Spinal cord (tissue), 10 donors: ENCODE data around the gene USP8. TPM values are rescaled to one million over a fixed set of nuclear protein-coding genes. Genes with fewer than 3 reads are reported as not detected.
A peak's percentile ranks its signal among the peaks of the same experiment; 100 is the strongest.

Source experiments
- DNase-seq, 6 donors: peaks; one replicate each; pipeline versions ENCODE4 v3.0.0 to v3.0.0-alpha.2; 2013 to 2015; ENCODE audit warnings: low spot score in 6 of 6, low read depth in 4 of 6
- H3K27ac ChIP-seq: one replicate; pipeline ENCODE4 v1.5.1; 2013; ENCODE audit warnings: low read depth, low read length, control low read depth
- H3K27me3 ChIP-seq: one replicate; pipeline ENCODE4 v1.6.1; 2013; ENCODE audit warnings: low read length; ENCODE audit not compliant: control insufficient read depth, insufficient read depth
- H3K36me3 ChIP-seq: one replicate; pipeline ENCODE4 v1.6.1; 2013; ENCODE audit warnings: low read length; ENCODE audit not compliant: control insufficient read depth, insufficient read depth
- H3K4me1 ChIP-seq: one replicate; pipeline ENCODE4 v1.6.1; 2013; ENCODE audit warnings: low read length; ENCODE audit not compliant: control insufficient read depth, insufficient read depth
- H3K4me3 ChIP-seq: one replicate; pipeline ENCODE4 v1.5.1; 2013; ENCODE audit warnings: low read depth, low read length, control low read depth
- H3K9me3 ChIP-seq: one replicate; pipeline ENCODE4 v1.6.1; 2013; ENCODE audit warnings: low read length; ENCODE audit not compliant: control insufficient read depth, insufficient read depth
- WGBS: methylation state at CpG from one replicate; pipeline ENCODE4 v1.1.5; 2013; ENCODE audit warnings: missing lambda C conversion rate; ENCODE audit not compliant: insufficient coverage; 5-methylcytosine and 5-hydroxymethylcytosine counted together
- polyA plus RNA-seq, 2 donors: library from polyadenylated mRNA; unstranded; fragments of 120-200 nt; gene quantifications; one replicate each; pipeline ENCODE4 v1.2.1, GENCODE V29; 2013; ENCODE audit not compliant: insufficient read length in 2 of 2
- total RNA-seq, 2 donors: library from RNA; depleted of rRNA in 1 of 2; stranded (reverse); fragments of 120-200 nt in 1 of 2; fragments of >200 nt in 1 of 2; gene quantifications; one replicate each; pipeline versions ENCODE4 v1.2.3 to v1.2.4, GENCODE V29; 2013 to 2014
- donor health status: healthy.

USP8 gene
- total and polyA plus RNA-seq, 4 donors, result 35.7 to 83.6 (median 55.6) TPM

- Histone ChIP-seq H3K4me3 (no peak overlapping the region), H3K9me3 (peaks cover 6% of the 10 kb centered on the region), H3K27ac (no peak overlapping the region), H3K36me3 (no peaks in the 10 kb centered on the region), H3K27me3 (no peaks in the 10 kb centered on the region), H3K4me1 (no peaks in the 10 kb centered on the region)
- no peak for DNase-seq
These were observed 88.8 kb downstream of the USP8 start for GRCh38 chr15:50513001-50513400.

GRCh38 chr15:50519740-50520425, 95.7 kb downstream of the USP8 start:
- Histone ChIP-seq H3K9me3 (peaks cover 5% of the 10 kb centered on the region), H3K4me3 (no peak overlapping the region), H3K27ac (no peak overlapping the region), H3K27me3 (no peaks in the 10 kb centered on the region), H3K36me3 (no peaks in the 10 kb centered on the region), H3K4me1 (no peaks in the 10 kb centered on the region)
- no peak for DNase-seq
- WGBS, result 90% methylated on average over 6 of the region's 7 CpGs

DNA sequence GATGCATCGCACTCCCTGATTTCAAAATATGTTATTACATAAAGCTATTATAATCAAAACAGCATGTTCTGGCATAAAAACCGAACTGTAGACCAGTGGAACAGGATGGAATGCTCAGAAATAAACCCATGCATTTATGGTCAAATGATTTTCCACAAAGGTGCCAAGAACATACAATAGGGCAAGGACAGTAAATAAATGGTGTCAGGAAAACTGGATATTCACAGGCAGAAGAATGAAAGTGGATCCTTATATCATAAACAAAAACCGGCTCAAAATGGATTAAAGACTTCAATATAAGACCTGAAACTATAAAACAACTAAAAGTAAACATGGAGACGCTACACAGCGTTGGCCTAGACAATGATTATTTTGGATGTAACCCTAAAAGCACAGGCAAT, 99.6 kb downstream of the USP8 start:
- no peaks in the 10 kb centered on the region for H3K9me3 ChIP-seq
- H3K36me3 ChIP-seq, result no peaks in the 10 kb centered on the region
- no CpG with 5 or more reads among the region's 5 CpGs for WGBS
- H3K27me3 ChIP-seq, result no peaks in the 10 kb centered on the region
- peak in 1 of 6 donors; percentile 26 for DNase-seq
- no peak overlapping the region for H3K27ac ChIP-seq
- no peak overlapping the region for H3K4me3 ChIP-seq
- H3K4me1 ChIP-seq, result no peaks in the 10 kb centered on the region

DNA sequence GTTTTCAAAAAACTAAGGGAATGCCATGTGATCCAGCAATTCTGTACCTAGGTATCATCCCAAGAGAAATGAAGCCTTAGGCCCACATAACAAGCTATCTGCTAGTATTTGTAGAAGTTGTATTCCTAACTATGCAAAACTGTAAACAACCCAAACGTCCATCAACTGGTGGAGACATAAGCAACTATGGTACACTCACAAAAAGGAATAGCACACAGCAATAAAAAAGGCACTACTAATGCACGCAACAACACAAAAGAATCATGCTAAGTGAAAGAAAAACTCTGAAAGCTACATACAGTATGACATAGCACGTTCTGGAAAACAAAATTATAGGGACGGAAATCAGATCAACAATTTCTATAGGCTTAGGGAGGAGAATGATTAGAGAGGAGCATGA, 107.0 kb downstream of the USP8 start:
- Histone ChIP-seq H3K9me3 (no peaks in the 10 kb centered on the region), H3K4me3 (no peak overlapping the region), H3K27ac (no peak overlapping the region), H3K36me3 (no peaks in the 10 kb centered on the region), H3K4me1 (no peaks in the 10 kb centered on the region), H3K27me3 (no peaks in the 10 kb centered on the region)
- DNase-seq, result no peak
- WGBS, result no CpG with 5 or more reads among the region's 4 CpGs

DNA sequence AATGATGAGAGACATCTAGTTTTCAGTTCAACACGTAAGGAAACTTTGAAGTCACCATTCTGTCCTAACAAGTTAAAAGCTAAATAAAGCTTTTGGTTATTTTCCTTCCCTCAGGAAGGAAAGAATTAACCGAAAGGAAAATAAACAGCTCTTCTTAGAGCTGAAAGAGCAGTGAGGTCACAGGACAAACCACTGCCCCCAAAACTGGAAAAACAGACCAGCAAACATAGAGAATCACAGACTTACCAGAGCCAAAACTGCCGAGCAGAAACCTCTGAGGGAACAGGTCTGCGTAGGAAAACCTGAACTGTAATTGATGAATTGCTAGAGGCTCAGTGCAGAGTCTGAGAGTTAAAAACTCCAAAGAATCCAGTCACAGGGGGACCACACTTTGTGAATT, 107.6 kb downstream of the USP8 start:
- WGBS, result 53% methylated on average over 2 of the region's 4 CpGs
- no peaks in the 10 kb centered on the region for H3K4me1 ChIP-seq
- no peak overlapping the region for H3K4me3 ChIP-seq
- H3K27ac ChIP-seq, result no peak overlapping the region
- no peaks in the 10 kb centered on the region for H3K36me3 ChIP-seq
- H3K27me3 ChIP-seq, result no peaks in the 10 kb centered on the region
- no peaks in the 10 kb centered on the region for H3K9me3 ChIP-seq
- DNase-seq, result no peak

DNA sequence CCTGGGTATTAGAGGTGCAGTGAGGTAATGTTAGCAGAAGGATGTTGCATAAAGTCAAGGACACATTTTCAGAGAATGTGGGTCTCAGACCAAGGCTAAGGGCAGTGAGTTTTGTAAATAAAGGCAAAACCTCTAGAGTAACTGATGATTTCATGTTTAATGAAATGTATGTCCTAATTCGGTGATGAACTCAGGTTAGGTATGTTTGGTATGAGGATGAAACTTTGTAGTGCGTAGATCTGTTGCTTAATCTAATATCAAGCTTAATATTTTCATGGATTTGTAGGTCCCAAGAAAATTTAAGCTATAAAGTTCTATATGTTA, 118.6 kb downstream of the USP8 start:
- H3K9me3 ChIP-seq, result no peaks in the 10 kb centered on the region
- no peak for DNase-seq
- H3K36me3 ChIP-seq, result no peaks in the 10 kb centered on the region
- no peaks in the 10 kb centered on the region for H3K27me3 ChIP-seq
- no peak overlapping the region for H3K27ac ChIP-seq
- H3K4me3 ChIP-seq, result no peak overlapping the region
- no peaks in the 10 kb centered on the region for H3K4me1 ChIP-seq
- WGBS, result no CpG with 5 or more reads among the region's 2 CpGs

GRCh38 chr15:50543556-50543955, 119.4 kb downstream of the USP8 start:
- no peaks in the 10 kb centered on the region for H3K36me3 ChIP-seq

GRCh38 chr15:50544368-50544767, 120.2 kb downstream of the USP8 start:
- H3K4me3 ChIP-seq, result no peak overlapping the region
- H3K27ac ChIP-seq, result no peak overlapping the region
- WGBS, result 75% methylated on average over 4 of the region's 5 CpGs
- H3K27me3 ChIP-seq, result no peaks in the 10 kb centered on the region
- no peaks in the 10 kb centered on the region for H3K4me1 ChIP-seq
- H3K36me3 ChIP-seq, result no peaks in the 10 kb centered on the region
- no peaks in the 10 kb centered on the region for H3K9me3 ChIP-seq
- DNase-seq, result no peak

More at GRCh38 chr15:50543556-50543955, 119.4 kb downstream of the USP8 start:
- H3K4me1 ChIP-seq, result no peaks in the 10 kb centered on the region
- no peak overlapping the region for H3K4me3 ChIP-seq
- 88% methylated on average over 2 of the region's 3 CpGs for WGBS
- no peaks in the 10 kb centered on the region for H3K9me3 ChIP-seq
- DNase-seq, result no peak
- H3K27me3 ChIP-seq, result no peaks in the 10 kb centered on the region
- no peak overlapping the region for H3K27ac ChIP-seq

DNA sequence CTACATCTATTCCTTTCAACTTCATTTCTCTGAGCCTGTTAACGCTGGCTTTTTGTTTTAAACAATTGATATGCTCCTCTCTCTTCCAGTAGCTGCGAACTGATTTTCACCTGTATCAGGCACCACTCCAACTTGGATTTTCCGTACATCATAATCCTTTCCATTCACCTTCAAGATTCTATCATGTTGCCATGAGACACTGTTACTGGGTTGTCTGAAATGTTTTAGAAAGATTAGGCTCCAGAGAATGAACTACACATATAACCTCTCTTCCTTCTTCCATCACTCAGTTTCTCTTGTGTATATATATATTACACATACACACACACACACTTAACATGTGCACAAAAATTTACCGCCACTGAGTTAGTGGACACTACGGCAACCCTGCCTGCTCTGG, 122.4 kb downstream of the USP8 start, which contains the start of gene USP50:
Gene USP50, minus strand, starts transcription at position 101 of the 400 bp plus-strand sequence. CDS start 141 bp downstream, outside the sequence.
- H3K4me1 ChIP-seq, result no peaks in the 10 kb centered on the region
- H3K36me3 ChIP-seq, result no peaks in the 10 kb centered on the region
- no peak within 1 kb of the TSS for H3K4me3 ChIP-seq
- no peaks in the 10 kb centered on the region for H3K27me3 ChIP-seq
- WGBS, result 97% methylated on average over 3 of the region's 5 CpGs
- H3K27ac ChIP-seq, result no peak within 1 kb of the TSS
- H3K9me3 ChIP-seq, result no peaks in the 10 kb centered on the region
- no peak for DNase-seq

DNA sequence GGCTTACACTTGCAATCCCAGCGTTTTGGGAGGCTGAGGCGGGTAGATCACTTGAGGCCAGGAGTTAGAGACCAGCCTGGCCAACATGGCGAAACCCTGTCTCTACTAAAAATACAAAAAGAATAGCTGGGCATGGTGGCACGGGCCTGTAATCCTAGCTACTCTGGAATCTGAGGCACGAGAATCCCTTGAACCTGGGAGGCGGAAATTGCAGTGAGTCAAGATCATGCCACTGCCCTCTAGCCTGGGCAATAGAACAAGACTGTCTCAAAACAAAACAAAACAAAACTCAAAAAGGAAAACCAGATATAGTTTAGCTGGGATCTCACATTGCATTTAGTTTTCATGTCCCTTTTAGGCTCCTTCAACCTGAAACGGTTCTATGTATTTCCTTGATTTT, 125.1 kb downstream of the USP8 start:
- DNase-seq, result no peak
- H3K9me3 ChIP-seq, result no peaks in the 10 kb centered on the region
- H3K27me3 ChIP-seq, result no peaks in the 10 kb centered on the region
- H3K27ac ChIP-seq, result no peak overlapping the region
- no peaks in the 10 kb centered on the region for H3K36me3 ChIP-seq
- WGBS, result 92% methylated on average over 5 of the region's 7 CpGs
- no peak overlapping the region for H3K4me3 ChIP-seq
- no peaks in the 10 kb centered on the region for H3K4me1 ChIP-seq
